PC-9 (cell line): ENCODE measurements around the gene LEKR1. TPM values are rescaled to one million over a fixed set of nuclear protein-coding genes. Genes with fewer than 3 reads are reported as not detected.

Experiments
- BruUV-seq: library from RNA; stranded (reverse); fragments of 400-500 nt; replicated peaks from 2 replicates; lab custom pipeline; 2021; lab: Mats Ljungman, UMichigan
- CTCF ChIA-PET: fragments of 300-600 bp; sonication (Branson Sonifier 250); formaldehyde crosslinking; loops from one replicate; lab custom pipeline; 2022; ENCODE audit warnings: antibody characterized with exemption; lab: Charles Lee
- POLR2A ChIA-PET: fragments of 300-600 bp; sonication (Branson Sonifier 250); formaldehyde crosslinking; loops from one replicate; lab custom pipeline; 2022; ENCODE audit warnings: antibody characterized with exemption; ENCODE audit not compliant: unreplicated experiment; lab: Charles Lee
- DNase-seq, 2 experiments: peaks; one replicate each; pipeline versions ENCODE4 v3.0.0 to v3.0.0-alpha.2; 2015 to 2022; ENCODE audit warnings: mixed read lengths in 1 of 2
- H2AFZ ChIP-seq: fragments of 200-600 bp; sonication (generic); 2 replicates; pipeline ENCODE4 v1.8.1; 2017; ENCODE audit warnings: antibody characterized with exemption
- H3F3A ChIP-seq: fragments of 200-600 bp; sonication (generic); 2 replicates; pipeline ENCODE4 v1.8.1; 2017; ENCODE audit warnings: antibody characterized with exemption, mild to moderate bottlenecking, low read depth; ENCODE audit not compliant: insufficient read depth
- H3K27ac ChIP-seq: fragments of 200-600 bp; sonication (generic); 2 replicates; pipeline ENCODE4 v1.6.1; 2016; ENCODE audit warnings: mixed run types
- H3K27me3 ChIP-seq: fragments of 200-600 bp; sonication (generic); 2 replicates; pipeline ENCODE4 v1.6.1; 2016; ENCODE audit warnings: low read depth, mixed run types; ENCODE audit not compliant: insufficient read depth
- H3K36me3 ChIP-seq: fragments of 200-600 bp; sonication (generic); 2 replicates; pipeline ENCODE4 v1.6.1; 2016; ENCODE audit warnings: low read depth, mixed run types
- H3K4me1 ChIP-seq: fragments of 200-600 bp; sonication (generic); replicated peaks from 2 replicates; pipeline ENCODE4 v1.6.1; 2016; ENCODE audit warnings: mixed run types; ENCODE audit not compliant: insufficient read depth
- H3K4me2 ChIP-seq: fragments of 200-600 bp; sonication (generic); 2 replicates; pipeline ENCODE4 v1.6.1; 2017; ENCODE audit warnings: mixed run types
- H3K4me3 ChIP-seq: fragments of 200-600 bp; sonication (generic); 2 replicates; pipeline ENCODE4 v1.6.1; 2016; ENCODE audit warnings: mixed run types
- H3K79me2 ChIP-seq: fragments of 200-600 bp; sonication (generic); 2 replicates; pipeline ENCODE4 v1.6.1; 2017; ENCODE audit warnings: low read depth, mixed run types
- H3K9me2 ChIP-seq: fragments of 200-600 bp; sonication (generic); 2 replicates; pipeline ENCODE4 v1.8.1; 2017; ENCODE audit warnings: mild to moderate bottlenecking; ENCODE audit not compliant: insufficient read depth
- H3K9me3 ChIP-seq: fragments of 200-600 bp; sonication (generic); 2 replicates; pipeline ENCODE4 v1.8.1; 2016; ENCODE audit warnings: low read depth; ENCODE audit not compliant: insufficient read depth
- H4K20me1 ChIP-seq: fragments of 200-600 bp; sonication (generic); 2 replicates; pipeline ENCODE4 v1.8.1; 2017; ENCODE audit not compliant: insufficient read depth
- EZH2 ChIP-seq: fragments of 200-600 bp; sonication (generic); IDR thresholded peaks from 2 replicates; pipeline ENCODE4 v1.8.0; 2017; ENCODE audit warnings: antibody characterized with exemption, low read depth
- intact Hi-C: fragments of 100-400 bp; cut with micrococcal nuclease; formaldehyde crosslinking; loops from one replicate; pipeline ENCODE4 v1.10.0; 2022; ENCODE audit not compliant: unreplicated experiment
- total RNA-seq: library from RNA; stranded (reverse); gene quantifications from 2 replicates; pipeline ENCODE4 v1.2.3, GENCODE V29; 2021
- TF ChIP-seq, protein P1 (sequence below): fragments of 200-600 bp; sonication (generic); conservative IDR thresholded peaks from 2 replicates; pipeline ENCODE4 v1.6.1; 2017; ENCODE audit warnings: mixed run types, antibody characterized with exemption, mild to moderate bottlenecking, moderate library complexity

Gene LEKR1
- total RNA-seq, 1 experiment from 2014 or later, result 3.9 TPM

GRCh38 chr3:156781310-156782230 is 44.6 kb upstream of the LEKR1 start:
- H3K4me3 ChIP-seq, result no peak overlapping the region
- CTCF ChIA-PET, result no interaction called here
- 0 out of 2 replicates have a peak overlapping the region, but pooled peaks have one; percentile 18 for H3K4me2 ChIP-seq
- H4K20me1 ChIP-seq, result no peaks in the 10 kb centered on the region
- peak overlapping the region; percentile 48 for H3K27ac ChIP-seq
- H3F3A ChIP-seq, result peaks cover 8% of the 10 kb centered on the region; the same call in 1 of the 2 replicates
- POLR2A ChIA-PET, result interaction anchor here (0.6 kb wide), 1 partner anchor 281 kb away, joined by 3 read pairs; no protein-coding TSS in a partner anchor
- H3K79me2 ChIP-seq, result no peaks in the 10 kb centered on the region
- intact Hi-C loops, result loop anchor here (5.0 kb wide), 1 partner anchor 36 kb away; no protein-coding TSS in a partner anchor
- H3K27me3 ChIP-seq, result no peaks in the 10 kb centered on the region
- H3K9me2 ChIP-seq, result no peaks in the 10 kb centered on the region
- DNase-seq, result peak in 1 of 2 experiments; percentile 73
- H3K9me3 ChIP-seq, result no peaks in the 10 kb centered on the region
- no peaks in the 10 kb centered on the region for H3K36me3 ChIP-seq
- peaks cover 18% of the 10 kb centered on the region for H3K4me1 ChIP-seq
- no peak overlapping the region for H2AFZ ChIP-seq
- no TSS peak for BruUV-seq
- no peak for TF ChIP-seq EZH2
- TF ChIP-seq, protein P1, sequence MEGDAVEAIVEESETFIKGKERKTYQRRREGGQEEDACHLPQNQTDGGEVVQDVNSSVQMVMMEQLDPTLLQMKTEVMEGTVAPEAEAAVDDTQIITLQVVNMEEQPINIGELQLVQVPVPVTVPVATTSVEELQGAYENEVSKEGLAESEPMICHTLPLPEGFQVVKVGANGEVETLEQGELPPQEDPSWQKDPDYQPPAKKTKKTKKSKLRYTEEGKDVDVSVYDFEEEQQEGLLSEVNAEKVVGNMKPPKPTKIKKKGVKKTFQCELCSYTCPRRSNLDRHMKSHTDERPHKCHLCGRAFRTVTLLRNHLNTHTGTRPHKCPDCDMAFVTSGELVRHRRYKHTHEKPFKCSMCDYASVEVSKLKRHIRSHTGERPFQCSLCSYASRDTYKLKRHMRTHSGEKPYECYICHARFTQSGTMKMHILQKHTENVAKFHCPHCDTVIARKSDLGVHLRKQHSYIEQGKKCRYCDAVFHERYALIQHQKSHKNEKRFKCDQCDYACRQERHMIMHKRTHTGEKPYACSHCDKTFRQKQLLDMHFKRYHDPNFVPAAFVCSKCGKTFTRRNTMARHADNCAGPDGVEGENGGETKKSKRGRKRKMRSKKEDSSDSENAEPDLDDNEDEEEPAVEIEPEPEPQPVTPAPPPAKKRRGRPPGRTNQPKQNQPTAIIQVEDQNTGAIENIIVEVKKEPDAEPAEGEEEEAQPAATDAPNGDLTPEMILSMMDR, result no peak

GRCh38 chr3:156782319-156782718 is 43.8 kb upstream of the LEKR1 start:
- H3F3A ChIP-seq, result peaks cover 8% of the 10 kb centered on the region; the same call in 1 of the 2 replicates
- no peak overlapping the region for H3K4me3 ChIP-seq
- H3K4me2 ChIP-seq, result no peak overlapping the region
- no peaks in the 10 kb centered on the region for H3K27me3 ChIP-seq
- ChIA-PET POLR2A (no interaction called here), CTCF (no interaction called here)
- BruUV-seq, result no TSS peak
- H3K9me2 ChIP-seq, result no peaks in the 10 kb centered on the region
- H3K9me3 ChIP-seq, result no peaks in the 10 kb centered on the region
- H3K27ac ChIP-seq, result no peak overlapping the region
- no peaks in the 10 kb centered on the region for H3K79me2 ChIP-seq
- no peaks in the 10 kb centered on the region for H4K20me1 ChIP-seq
- peaks cover 18% of the 10 kb centered on the region for H3K4me1 ChIP-seq
- DNase-seq, result no peak
- TF ChIP-seq, protein P1, result no peak
- no peak for TF ChIP-seq EZH2
- no peak overlapping the region for H2AFZ ChIP-seq
- peaks cover 2% of the 10 kb centered on the region; the same call in 1 of the 2 replicates for H3K36me3 ChIP-seq
- intact Hi-C loops, result loop anchor here (5.0 kb wide), 1 partner anchor 35 kb away; no protein-coding TSS in a partner anchor

- no peaks in the 10 kb centered on the region for H3K9me2 ChIP-seq
- no peaks in the 10 kb centered on the region for H3K79me2 ChIP-seq
- no peak for TF ChIP-seq EZH2
- TF ChIP-seq, protein P1, result no peak
- no TSS peak for BruUV-seq
- no peaks in the 10 kb centered on the region for H3K9me3 ChIP-seq
- H4K20me1 ChIP-seq, result no peaks in the 10 kb centered on the region
- DNase-seq, result no peak
- H3K4me3 ChIP-seq, result no peak overlapping the region
- H3F3A ChIP-seq, result peaks cover 8% of the 10 kb centered on the region; the same call in 1 of the 2 replicates
- no peak overlapping the region for H3K4me2 ChIP-seq
- POLR2A ChIA-PET, result interaction anchor here (0.7 kb wide), 1 partner anchor 1018 kb away, joined by 4 read pairs; no protein-coding TSS in a partner anchor
- peaks cover 6% of the 10 kb centered on the region; the same call in 1 of the 2 replicates for H3K36me3 ChIP-seq
- CTCF ChIA-PET, result no interaction called here
- H3K27ac ChIP-seq, result no peak overlapping the region
- peaks cover 21% of the 10 kb centered on the region for H3K4me1 ChIP-seq
- no peaks in the 10 kb centered on the region for H3K27me3 ChIP-seq
- intact Hi-C loops, result loop anchor here (5.0 kb wide), 1 partner anchor 34 kb away; no protein-coding TSS in a partner anchor
- H2AFZ ChIP-seq, result no peak overlapping the region
These were observed 43.2 kb upstream of the LEKR1 start for GRCh38 chr3:156782921-156783320.
